ENCODE results near the gene CPTP.

CPTP gene

DNA sequence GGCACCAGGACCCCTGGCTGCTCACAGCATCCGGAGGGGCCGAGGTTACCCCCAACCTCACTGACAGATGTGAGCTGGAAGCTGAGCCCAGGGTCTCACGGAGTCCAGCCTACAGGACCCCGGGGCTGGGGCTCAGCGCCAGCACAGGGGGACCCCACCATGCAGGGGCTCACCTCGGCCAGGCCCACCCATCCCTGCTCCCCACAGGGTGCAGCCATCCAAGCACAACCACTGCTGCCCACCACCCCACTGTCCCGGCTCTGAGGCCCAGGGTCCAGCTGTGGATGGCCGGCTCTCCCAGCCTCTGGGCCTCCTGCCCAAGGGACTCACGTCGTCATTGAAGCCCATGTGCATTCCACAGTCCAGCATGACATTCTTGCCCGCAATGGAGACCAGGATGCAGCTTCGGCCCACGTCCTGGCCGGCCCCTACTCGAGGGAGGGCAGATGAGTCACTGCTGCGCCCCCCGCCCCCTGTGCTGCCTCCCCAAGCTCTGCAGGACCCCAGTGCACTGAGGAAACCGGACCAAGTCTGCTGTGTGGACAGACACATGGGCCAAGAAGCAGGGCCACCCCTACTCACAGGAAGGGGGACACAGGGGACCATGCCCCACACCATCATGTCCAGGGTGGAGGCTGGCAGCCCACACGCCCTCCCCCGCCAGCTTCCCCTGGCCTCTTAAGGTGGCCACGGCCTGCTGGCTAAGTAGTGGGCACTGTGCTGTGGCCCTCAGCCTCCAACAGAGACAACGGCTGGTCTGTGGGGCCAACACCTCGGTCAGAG lies 3.7 kb upstream of the CPTP start:
- no peak for DNase-seq

- no peak for DNase-seq
These were observed 3.1 kb upstream of the CPTP start for GRCh38 chr1:1321477-1321876.

- no peak for DNase-seq
These were observed 2.2 kb upstream of the CPTP start for GRCh38 chr1:1322418-1322817.

- no peak for DNase-seq
These were observed 1.6 kb upstream of the CPTP start for GRCh38 chr1:1322952-1323351.

DNA sequence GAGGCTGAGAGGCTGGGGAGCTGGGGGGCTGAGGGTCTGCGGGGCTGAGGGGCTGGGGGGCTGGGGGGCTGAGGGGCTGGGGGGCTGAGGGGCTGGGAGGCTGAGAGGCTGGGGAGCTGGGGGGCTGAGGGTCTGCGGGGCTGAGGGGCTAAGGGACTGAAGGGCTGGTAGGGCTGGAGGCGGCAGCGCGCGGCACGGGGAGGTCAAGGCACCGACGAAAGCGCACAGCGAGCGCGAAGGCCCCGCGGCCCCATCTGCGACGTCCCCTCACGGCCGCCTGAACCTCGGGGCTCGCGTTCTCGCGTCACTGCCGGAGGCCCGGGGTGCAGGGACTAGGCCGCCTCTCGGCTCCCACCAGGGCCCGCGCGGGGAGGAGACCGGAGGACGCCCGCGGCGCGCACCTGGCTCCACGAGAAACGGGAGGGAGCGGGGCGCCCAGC lies 498 bp upstream of the CPTP start:
- DNase-seq = no peak

DNA sequence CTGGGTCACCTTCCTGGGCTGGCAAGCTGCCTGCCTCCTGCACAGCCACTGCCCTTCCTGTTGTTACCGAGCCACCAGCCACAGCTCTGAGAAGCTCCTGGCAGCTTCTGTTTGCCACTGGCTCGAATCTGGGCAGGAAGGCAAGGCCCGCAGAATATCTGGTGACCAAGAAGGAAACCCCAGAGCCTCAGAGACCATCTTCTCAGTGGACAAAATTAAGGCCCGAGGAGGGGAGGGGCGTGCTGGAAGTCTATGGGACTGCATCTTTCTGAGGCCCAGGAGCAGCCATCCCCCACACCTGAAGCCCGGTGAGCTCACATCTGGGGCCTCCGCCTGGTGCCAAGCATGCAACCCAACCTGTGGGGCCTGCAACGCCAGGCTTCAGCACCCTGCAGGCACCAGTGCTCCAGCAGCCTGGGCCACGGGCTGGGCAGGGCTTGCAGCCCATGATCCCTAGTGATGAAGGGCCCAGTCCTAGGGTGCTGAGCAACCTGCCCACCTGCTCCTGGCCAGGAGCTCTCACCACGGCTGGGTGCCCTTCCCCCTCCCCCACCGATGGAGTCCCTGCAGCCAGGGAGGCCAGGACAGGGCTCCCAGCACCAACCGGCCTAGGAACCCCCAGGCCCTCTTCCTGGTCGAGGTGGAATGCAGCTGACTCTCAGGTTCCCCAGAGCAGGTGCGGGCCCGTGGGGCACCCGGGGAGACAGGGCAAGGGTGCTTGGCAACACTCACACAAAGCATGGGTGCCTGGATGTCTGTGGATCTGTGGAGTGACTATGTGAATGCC lies 879 bp downstream of the CPTP start:
- DNase-seq = no peak

DNA sequence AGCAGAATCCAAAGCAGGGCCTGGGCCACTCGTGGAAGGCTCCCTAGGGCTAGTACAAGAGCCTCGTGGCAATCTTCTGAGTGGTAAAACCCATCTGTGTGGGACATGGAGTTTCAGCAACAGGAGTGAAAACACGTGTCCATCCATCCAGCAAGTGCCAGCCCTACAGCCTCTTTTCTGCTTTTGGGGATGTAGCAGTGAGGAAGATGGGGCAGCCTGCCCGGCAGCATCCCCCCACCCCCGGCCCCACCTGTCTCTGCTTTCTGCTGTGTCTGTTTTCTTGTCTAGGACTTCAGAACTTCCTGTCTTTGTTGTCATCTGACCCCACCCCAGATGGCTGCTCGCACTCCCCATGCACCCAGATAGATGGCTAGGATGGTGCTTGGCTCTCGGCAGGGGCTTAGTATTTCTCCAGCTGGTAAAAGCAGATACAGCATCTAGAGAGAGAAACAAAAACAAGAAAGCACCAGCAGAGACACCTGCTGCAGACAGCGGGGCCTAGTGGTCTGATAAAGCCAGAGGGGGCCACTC lies 1.5 kb downstream of the CPTP start:
- DNase-seq = no peak

DNA sequence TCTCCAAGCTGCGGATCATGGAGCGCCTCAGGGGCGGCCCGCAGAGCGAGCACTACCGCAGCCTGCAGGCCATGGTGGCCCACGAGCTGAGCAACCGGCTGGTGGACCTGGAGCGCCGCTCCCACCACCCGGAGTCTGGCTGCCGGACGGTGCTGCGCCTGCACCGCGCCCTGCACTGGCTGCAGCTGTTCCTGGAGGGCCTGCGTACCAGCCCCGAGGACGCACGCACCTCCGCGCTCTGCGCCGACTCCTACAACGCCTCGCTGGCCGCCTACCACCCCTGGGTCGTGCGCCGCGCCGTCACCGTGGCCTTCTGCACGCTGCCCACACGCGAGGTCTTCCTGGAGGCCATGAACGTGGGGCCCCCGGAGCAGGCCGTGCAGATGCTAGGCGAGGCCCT lies 2.7 kb downstream of the CPTP start:
- DNase-seq = no peak

GRCh38 chr1:1328254-1328653 lies 3.7 kb downstream of the CPTP start:
- DNase-seq = no peak

DNA sequence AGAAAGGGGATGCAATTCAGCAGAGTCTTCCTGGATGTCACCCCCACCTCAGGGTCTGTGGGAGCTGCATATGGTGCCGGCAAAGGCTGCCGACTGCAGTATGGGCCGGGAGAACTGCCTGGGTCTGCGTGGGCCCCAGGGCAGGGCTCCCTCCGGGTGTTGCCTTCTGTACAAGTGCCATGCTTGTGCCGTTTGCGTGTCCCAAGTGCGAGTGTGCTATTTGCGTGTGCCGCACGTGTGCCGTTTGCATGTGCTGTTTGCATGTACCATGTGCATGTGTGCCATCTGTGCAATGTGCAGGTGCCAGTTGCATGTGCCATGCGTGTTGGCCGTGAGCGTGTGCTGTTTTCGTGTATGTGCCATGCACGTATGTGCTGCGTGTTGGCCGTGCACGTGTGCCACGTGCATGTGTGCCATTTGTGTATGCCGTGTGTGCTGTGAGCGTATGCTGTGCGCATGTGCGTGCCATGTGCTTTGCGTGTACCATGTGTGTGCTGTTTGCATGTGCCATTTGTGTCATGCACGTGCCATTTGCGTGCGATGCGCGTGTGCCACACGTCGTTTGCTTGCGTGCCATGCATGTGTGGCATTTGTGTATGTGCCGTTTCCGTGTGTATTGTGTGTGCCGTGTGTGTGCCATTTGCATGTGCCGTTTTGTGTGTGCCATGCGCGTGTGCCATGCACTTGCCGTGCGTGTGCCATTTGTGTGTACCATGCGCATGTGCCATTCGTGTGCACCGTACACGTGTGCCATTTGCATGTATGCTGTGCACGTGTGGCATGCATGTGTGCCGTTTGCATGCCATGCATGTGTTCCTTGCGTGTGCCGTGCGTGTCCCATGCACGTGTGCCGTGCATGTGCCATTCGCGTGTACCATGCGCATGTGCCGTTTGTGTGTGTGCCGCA lies 5.0 kb downstream of the CPTP start:
- DNase-seq = no peak

DNA sequence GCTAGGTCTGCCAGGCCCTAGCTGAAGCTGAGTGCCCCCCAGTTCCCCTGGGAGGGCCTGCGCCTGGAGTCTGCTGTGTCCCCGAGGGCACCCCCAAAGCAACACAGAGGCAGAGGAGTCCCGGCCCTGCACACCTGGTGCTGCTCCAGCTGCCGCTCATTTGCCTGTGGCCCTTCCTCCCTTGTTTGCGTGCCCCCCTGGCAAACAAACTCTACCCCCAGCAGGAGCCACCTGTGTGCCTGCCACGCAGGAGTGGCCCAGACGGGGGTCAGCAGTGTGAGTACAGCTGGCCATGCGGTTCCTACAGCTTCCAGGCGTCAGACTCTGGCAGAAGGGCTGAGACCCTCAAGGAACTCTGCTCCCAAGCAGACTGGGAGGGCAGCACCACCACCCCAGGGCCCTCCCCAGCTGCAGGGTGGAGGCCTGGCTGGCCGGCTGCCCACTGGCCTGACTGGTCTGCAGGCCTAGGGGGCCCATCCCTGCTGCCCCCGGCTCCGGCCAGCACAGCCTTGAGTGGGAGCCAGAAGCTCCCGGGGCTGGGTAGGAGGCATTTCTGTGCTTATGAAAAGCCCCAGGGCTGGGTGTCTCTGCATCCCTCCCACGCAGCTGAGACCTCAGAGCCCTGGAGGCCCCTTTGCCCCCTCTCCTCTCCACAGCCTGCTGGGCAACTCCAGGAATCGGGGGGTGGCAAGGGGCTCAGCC lies 5.9 kb downstream of the CPTP start:
- DNase-seq = no peak

- DNase-seq = no peak
These were observed 6.7 kb downstream of the CPTP start, which contains the start of gene TAS1R3 for GRCh38 chr1:1331068-1331965. TSS of gene TAS1R3 (plus strand) at chr1:1331280. CDS start at chr1:1331346, 66 bp downstream.

DNA sequence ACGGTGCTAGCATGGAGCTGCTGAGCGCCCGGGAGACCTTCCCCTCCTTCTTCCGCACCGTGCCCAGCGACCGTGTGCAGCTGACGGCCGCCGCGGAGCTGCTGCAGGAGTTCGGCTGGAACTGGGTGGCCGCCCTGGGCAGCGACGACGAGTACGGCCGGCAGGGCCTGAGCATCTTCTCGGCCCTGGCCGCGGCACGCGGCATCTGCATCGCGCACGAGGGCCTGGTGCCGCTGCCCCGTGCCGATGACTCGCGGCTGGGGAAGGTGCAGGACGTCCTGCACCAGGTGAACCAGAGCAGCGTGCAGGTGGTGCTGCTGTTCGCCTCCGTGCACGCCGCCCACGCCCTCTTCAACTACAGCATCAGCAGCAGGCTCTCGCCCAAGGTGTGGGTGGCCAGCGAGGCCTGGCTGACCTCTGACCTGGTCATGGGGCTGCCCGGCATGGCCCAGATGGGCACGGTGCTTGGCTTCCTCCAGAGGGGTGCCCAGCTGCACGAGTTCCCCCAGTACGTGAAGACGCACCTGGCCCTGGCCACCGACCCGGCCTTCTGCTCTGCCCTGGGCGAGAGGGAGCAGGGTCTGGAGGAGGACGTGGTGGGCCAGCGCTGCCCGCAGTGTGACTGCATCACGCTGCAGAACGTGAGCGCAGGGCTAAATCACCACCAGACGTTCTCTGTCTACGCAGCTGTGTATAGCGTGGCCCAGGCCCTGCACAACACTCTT lies 7.6 kb downstream of the CPTP start:
- no peak for DNase-seq

DNA sequence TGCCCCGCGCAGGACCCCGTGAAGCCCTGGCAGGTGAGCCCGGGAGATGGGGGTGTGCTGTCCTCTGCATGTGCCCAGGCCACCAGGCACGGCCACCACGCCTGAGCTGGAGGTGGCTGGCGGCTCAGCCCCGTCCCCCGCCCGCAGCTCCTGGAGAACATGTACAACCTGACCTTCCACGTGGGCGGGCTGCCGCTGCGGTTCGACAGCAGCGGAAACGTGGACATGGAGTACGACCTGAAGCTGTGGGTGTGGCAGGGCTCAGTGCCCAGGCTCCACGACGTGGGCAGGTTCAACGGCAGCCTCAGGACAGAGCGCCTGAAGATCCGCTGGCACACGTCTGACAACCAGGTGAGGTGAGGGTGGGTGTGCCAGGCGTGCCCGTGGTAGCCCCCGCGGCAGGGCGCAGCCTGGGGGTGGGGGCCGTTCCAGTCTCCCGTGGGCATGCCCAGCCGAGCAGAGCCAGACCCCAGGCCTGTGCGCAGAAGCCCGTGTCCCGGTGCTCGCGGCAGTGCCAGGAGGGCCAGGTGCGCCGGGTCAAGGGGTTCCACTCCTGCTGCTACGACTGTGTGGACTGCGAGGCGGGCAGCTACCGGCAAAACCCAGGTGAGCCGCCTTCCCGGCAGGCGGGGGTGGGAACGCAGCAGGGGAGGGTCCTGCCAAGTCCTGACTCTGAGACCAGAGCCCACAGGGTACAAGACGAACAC lies 8.3 kb downstream of the CPTP start:
- no peak for DNase-seq

DNA sequence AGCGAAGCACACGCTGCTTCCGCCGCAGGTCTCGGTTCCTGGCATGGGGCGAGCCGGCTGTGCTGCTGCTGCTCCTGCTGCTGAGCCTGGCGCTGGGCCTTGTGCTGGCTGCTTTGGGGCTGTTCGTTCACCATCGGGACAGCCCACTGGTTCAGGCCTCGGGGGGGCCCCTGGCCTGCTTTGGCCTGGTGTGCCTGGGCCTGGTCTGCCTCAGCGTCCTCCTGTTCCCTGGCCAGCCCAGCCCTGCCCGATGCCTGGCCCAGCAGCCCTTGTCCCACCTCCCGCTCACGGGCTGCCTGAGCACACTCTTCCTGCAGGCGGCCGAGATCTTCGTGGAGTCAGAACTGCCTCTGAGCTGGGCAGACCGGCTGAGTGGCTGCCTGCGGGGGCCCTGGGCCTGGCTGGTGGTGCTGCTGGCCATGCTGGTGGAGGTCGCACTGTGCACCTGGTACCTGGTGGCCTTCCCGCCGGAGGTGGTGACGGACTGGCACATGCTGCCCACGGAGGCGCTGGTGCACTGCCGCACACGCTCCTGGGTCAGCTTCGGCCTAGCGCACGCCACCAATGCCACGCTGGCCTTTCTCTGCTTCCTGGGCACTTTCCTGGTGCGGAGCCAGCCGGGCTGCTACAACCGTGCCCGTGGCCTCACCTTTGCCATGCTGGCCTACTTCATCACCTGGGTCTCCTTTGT lies 9.1 kb downstream of the CPTP start:
- DNase-seq = no peak

- no peak for DNase-seq
These were observed 10.2 kb downstream of the CPTP start for GRCh38 chr1:1334835-1335234.

DNA sequence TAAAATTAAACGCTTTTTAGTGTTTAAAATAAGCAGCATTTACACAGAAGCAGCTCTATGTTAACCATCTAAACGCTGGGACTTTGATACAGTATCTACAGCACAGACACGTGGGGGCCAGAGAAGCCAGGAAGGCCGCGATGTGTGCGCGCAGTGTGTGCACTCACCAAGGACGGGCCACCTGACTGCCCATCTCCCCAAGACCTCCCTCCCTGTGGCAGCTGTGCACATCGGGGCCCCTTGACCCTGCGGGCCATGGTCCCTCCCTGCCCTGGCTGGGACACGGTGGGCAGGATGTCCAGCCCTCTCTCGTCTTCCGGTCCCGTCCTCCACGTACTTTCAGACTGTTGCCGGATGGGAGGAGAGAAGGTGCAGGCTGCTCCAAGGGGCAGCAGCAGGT lies 10.7 kb downstream of the CPTP start:
- no peak for DNase-seq

DNA sequence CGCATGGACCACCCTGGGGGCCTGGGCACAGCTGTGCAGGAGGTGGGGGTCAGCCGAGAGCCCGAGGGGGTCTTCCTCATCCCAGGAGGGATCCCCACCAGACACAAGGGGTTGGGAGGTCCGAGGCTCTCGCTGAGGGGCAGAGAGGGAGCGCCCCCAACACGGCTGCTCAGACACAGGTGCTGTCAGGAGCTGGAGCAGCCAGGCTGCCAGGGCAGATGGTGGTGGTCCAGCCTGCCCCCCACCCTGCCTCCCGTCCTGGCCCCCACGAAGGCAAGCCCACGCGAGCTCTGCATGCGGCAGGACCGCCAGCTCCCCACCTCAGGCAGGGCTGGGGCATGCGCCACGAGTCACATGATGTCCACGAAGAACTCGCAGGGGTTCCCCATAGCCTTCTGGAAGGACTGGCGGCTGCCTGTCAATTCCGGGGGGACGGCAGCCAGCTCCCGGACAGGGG lies 11.2 kb downstream of the CPTP start:
- DNase-seq = no peak

DNA sequence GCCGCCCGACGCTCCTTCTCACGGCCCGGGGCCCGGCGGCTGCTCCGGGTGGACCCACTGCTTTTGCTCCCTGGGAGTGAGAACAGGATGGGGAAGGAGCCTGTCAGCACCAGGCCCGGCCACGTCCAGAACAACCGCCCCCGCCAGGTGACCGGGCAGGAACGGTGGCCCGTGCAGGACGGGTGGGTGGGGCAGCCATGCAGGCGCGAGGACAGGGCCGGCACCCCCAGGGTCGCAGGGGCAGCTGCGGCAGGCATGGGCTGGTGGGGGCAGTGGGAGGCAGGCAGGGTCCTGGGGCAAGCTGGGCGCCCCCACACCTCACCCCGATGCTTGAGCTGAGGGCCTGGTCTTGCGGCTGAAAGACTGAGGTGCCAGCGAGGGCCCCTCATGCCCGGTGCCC lies 11.8 kb downstream of the CPTP start:
- no peak for DNase-seq
